BLaER1 (cell line): ENCODE data around the gene HSPD1.
"Not testable (repeated sequence)": the region's sequence is repeated elsewhere in the genome, so short reads cannot be mapped to it uniquely, and the experiment has no call there.

ENCODE experiments used
- H3K27ac ChIP-seq: shearing (Covaris generic); formaldehyde crosslinking; 2 replicates; pipeline ENCODE4 v1.8.1; 2022
- H3K27me3 ChIP-seq: shearing (Covaris generic); formaldehyde crosslinking; 2 replicates; pipeline ENCODE4 v1.8.1; 2022
- H3K36me3 ChIP-seq: shearing (Covaris generic); formaldehyde crosslinking; 2 replicates; pipeline ENCODE4 v1.8.1; 2022
- H3K4me1 ChIP-seq: shearing (Covaris generic); formaldehyde crosslinking; 2 replicates; pipeline ENCODE4 v1.8.1; 2022
- H3K4me2 ChIP-seq: shearing (Covaris generic); formaldehyde crosslinking; 2 replicates; pipeline ENCODE4 v1.8.1; 2022
- H3K4me3 ChIP-seq: shearing (Covaris generic); formaldehyde crosslinking; 2 replicates; pipeline ENCODE4 v1.8.1; 2022
- H3K9ac ChIP-seq: shearing (Covaris generic); formaldehyde crosslinking; 2 replicates; pipeline ENCODE4 v1.8.1; 2022
- H3K9me3 ChIP-seq: shearing (Covaris generic); formaldehyde crosslinking; 2 replicates; pipeline ENCODE4 v1.8.1; 2022
- H4K20me1 ChIP-seq: shearing (Covaris generic); formaldehyde crosslinking; 2 replicates; pipeline ENCODE4 v1.8.1; 2022
- Cebpa-rat ChIP-seq: shearing (Covaris generic); IDR thresholded peaks from 2 replicates; pipeline ENCODE4 v1.8.1; 2022

Gene HSPD1

GRCh38 chr2:197498235-197498936 is 1.3 kb downstream of the HSPD1 start:
- Histone ChIP-seq H4K20me1 (peaks cover 83% of the 10 kb centered on the region), H3K4me3 (peak overlapping the region; percentile 87), H3K36me3 (peaks cover 65% of the 10 kb centered on the region), H3K4me2 (peak overlapping the region; percentile 84), H3K4me1 (peaks cover 49% of the 10 kb centered on the region), H3K27me3 (no peaks in the 10 kb centered on the region), H3K27ac (peak overlapping the region; percentile 95), H3K9me3 (no peaks in the 10 kb centered on the region), H3K9ac (peak overlapping the region; percentile 90)
- no peak for TF ChIP-seq Cebpa-rat

- Histone ChIP-seq H3K9me3 (no peaks in the 10 kb centered on the region), H3K36me3 (peaks cover 68% of the 10 kb centered on the region), H3K4me1 (peaks cover 43% of the 10 kb centered on the region), H3K4me2 (peak overlapping the region; percentile 84), H3K9ac (peak overlapping the region; percentile 90), H3K27me3 (no peaks in the 10 kb centered on the region), H3K4me3 (peak overlapping the region; percentile 87), H3K27ac (no peak overlapping the region), H4K20me1 (peaks cover 83% of the 10 kb centered on the region)
- no peak for TF ChIP-seq Cebpa-rat
Observed at GRCh38 chr2:197497326-197497725, 2.3 kb downstream of the HSPD1 start.

GRCh38 chr2:197496695-197497094 is 2.9 kb downstream of the HSPD1 start:
- Histone ChIP-seq H3K9ac (peak overlapping the region; percentile 90), H3K9me3 (no peaks in the 10 kb centered on the region), H3K4me3 (peak overlapping the region; percentile 87; the same call in 1 of the 2 replicates), H3K36me3 (peaks cover 68% of the 10 kb centered on the region), H3K4me2 (peak overlapping the region; percentile 84), H3K4me1 (peaks cover 36% of the 10 kb centered on the region), H3K27ac (no peak overlapping the region), H4K20me1 (peaks cover 83% of the 10 kb centered on the region), H3K27me3 (no peaks in the 10 kb centered on the region)
- no peak for TF ChIP-seq Cebpa-rat

GRCh38 chr2:197495433-197496134 is 4.1 kb downstream of the HSPD1 start:
- Histone ChIP-seq H3K36me3 (peaks cover 76% of the 10 kb centered on the region), H3K4me3 (no peak overlapping the region), H3K9ac (no peak overlapping the region), H3K27me3 (no peaks in the 10 kb centered on the region), H3K4me2 (peak overlapping the region; percentile 84), H3K4me1 (peaks cover 32% of the 10 kb centered on the region), H4K20me1 (peaks cover 90% of the 10 kb centered on the region), H3K27ac (no peak overlapping the region), H3K9me3 (no peaks in the 10 kb centered on the region)
- TF ChIP-seq Cebpa-rat, result no peak

GRCh38 chr2:197487385-197487784 is 12.3 kb downstream of the HSPD1 start:
- peaks cover 63% of the 10 kb centered on the region for H4K20me1 ChIP-seq
- H3K4me3 ChIP-seq, result no peak overlapping the region

GRCh38 chr2:197486175-197486574 is 13.5 kb downstream of the HSPD1 start:
- no peak overlapping the region for H3K4me2 ChIP-seq
- no peaks in the 10 kb centered on the region for H3K27me3 ChIP-seq
- peaks cover 33% of the 10 kb centered on the region for H3K9me3 ChIP-seq
- H3K4me1 ChIP-seq, result no peaks in the 10 kb centered on the region
- peaks cover 50% of the 10 kb centered on the region for H4K20me1 ChIP-seq
- H3K27ac ChIP-seq, result no peak overlapping the region
- H3K9ac ChIP-seq, result no peak overlapping the region
- peaks cover 88% of the 10 kb centered on the region for H3K36me3 ChIP-seq
- no peak for TF ChIP-seq Cebpa-rat
- no peak overlapping the region for H3K4me3 ChIP-seq

More at GRCh38 chr2:197487385-197487784, 12.3 kb downstream of the HSPD1 start:
- H3K4me1 ChIP-seq, result no peaks in the 10 kb centered on the region
- TF ChIP-seq Cebpa-rat, result no peak
- H3K27ac ChIP-seq, result no peak overlapping the region
- H3K27me3 ChIP-seq, result no peaks in the 10 kb centered on the region
- peaks cover 97% of the 10 kb centered on the region for H3K36me3 ChIP-seq
- H3K9me3 ChIP-seq, result peaks cover 33% of the 10 kb centered on the region
- no peak overlapping the region for H3K9ac ChIP-seq
- H3K4me2 ChIP-seq, result no peak overlapping the region

- H3K4me1 ChIP-seq, H3K27me3 ChIP-seq, H3K4me2 ChIP-seq, H3K9ac ChIP-seq, H3K27ac ChIP-seq, H3K4me3 ChIP-seq: not testable (repeated sequence)
- H3K9me3 ChIP-seq, result peaks cover 33% of the 10 kb centered on the region
- H4K20me1 ChIP-seq, result peaks cover 31% of the 10 kb centered on the region
- H3K36me3 ChIP-seq, result peaks cover 85% of the 10 kb centered on the region
Observed at GRCh38 chr2:197484248-197484647, 15.4 kb downstream of the HSPD1 start.

GRCh38 chr2:197480165-197481036 is 19.2 kb downstream of the HSPD1 start:
- H4K20me1 ChIP-seq, result peaks cover 1% of the 10 kb centered on the region; the same call in 1 of the 2 replicates
- peaks cover 15% of the 10 kb centered on the region for H3K4me1 ChIP-seq
- H3K36me3 ChIP-seq, result peaks cover 80% of the 10 kb centered on the region
- no peak overlapping the region for H3K4me3 ChIP-seq
- peaks cover 25% of the 10 kb centered on the region for H3K9me3 ChIP-seq
- H3K9ac ChIP-seq, result no peak overlapping the region
- TF ChIP-seq Cebpa-rat, result no peak
- no peak overlapping the region for H3K4me2 ChIP-seq
- H3K27ac ChIP-seq, result no peak overlapping the region
- H3K27me3 ChIP-seq, result no peaks in the 10 kb centered on the region

- H3K4me1 ChIP-seq, result peaks cover 15% of the 10 kb centered on the region
- no peak overlapping the region for H3K4me2 ChIP-seq
- H3K36me3 ChIP-seq, result peaks cover 78% of the 10 kb centered on the region
Observed at GRCh38 chr2:197477797-197478196, 21.8 kb downstream of the HSPD1 start.

More at GRCh38 chr2:197477797-197478196, 21.8 kb downstream of the HSPD1 start:
- Histone ChIP-seq H3K27me3 (no peaks in the 10 kb centered on the region), H3K4me3 (no peak overlapping the region), H3K9me3 (no peaks in the 10 kb centered on the region), H3K27ac (no peak overlapping the region), H4K20me1 (no peaks in the 10 kb centered on the region), H3K9ac (no peak overlapping the region)
- no peak for TF ChIP-seq Cebpa-rat
